Measurements from ENCODE around the gene ARHGEF28.

Gene ARHGEF28

DNA sequence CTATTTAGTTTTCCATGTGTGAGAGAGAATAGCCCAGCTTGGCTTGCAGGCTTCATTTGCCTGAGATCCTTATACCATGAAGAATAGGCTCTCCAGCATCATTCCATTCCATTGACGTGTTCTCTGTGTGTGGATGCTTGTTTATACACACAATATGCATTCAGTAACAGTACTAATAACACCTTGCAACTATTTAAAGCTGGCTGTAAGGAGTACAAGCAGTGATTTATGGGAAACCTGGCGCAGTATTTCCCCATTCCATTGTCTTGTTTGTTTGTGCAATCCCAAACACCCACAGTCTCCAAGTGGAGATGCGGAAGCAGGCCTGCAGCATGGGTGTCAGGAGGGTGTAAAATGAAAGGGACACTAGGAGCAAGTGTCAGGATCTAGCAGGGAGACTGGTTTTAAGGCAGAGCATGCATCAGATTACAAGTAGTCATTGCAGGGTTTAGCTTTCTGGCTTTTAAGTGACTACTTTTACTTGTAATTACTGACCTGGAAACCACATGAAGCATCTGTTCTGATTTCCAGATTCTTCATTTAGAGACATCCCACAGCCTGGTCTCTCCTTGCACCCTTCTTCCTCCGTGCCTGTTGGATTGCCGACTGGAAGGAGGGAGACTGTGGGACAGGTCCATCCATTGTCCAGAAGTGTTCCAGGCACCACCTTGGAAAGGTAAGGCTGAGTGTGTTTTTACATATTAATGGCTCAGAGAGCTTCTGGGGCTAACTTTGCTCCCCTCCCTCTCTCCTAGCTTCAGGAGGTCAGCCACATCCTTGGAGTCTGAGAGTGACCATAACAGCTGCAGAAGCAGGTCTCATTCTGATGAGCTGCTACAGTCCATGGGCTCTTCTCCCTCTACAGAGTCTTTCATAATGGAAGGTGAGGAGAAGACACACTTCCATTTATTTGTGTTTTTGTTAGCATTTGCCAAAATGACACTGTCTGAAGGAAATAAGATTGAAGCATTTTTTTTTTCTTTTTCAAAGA, 241.6 kb downstream of the ARHGEF28 start:
- no peak for DNase-seq

DNA sequence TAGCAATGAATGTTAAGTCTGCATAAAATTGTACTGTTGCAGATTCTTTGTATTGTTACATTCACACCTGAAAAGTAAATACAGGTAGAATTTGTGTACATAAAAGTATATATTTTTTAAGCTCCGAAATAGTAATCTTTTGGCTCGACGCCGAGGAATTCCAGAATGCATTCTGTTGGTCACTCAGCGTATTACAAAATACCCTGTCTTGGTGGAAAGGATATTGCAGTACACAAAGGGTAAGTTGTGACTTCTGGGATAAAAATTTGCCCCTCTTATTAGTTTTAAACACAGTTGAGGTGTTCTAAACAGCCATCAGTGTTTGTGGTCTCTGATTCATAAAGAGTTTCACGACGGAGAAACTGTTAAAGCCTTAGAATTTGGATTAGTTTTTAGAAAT, 257.6 kb downstream of the ARHGEF28 start:
- no peak for DNase-seq

DNA sequence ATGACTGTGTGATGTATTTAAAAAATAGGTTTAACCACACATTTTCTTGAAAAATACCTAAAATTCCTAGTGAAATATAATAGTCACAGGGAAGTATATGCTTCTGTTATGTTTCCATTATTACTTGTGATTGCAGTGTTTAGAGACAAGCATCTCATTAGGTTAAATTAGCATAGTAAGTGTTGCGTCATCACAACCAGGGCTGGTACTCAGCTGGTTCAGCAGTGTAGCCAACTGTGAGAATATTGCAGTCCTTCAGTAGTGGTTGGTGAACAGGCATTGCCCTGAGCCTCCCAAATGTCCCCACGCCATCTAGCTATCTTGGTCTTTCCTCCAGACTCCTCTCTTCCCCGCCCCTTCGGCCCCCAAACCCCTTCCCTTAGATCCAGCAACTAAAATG, 261.7 kb downstream of the ARHGEF28 start:
- DNase-seq: no peak

DNA sequence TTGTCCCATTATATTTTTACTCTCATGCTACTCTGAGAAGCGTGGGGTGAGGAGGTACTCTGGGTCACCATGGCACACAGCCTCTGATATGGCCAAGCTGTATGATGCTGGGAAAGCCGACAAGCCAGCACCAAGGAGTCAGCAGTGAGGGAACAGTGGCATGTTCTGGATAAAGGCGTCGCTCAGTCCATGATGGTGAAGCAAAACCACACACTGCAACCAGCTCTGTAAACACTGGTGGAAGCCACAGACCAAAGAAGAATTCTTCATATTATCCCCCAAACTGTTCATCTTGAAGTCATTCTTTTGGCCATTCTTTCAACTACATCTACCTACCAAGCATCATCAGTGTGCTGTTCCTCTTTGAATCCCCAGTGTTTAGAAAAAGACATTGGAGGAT, 264.6 kb downstream of the ARHGEF28 start:
- no peak for DNase-seq

DNA sequence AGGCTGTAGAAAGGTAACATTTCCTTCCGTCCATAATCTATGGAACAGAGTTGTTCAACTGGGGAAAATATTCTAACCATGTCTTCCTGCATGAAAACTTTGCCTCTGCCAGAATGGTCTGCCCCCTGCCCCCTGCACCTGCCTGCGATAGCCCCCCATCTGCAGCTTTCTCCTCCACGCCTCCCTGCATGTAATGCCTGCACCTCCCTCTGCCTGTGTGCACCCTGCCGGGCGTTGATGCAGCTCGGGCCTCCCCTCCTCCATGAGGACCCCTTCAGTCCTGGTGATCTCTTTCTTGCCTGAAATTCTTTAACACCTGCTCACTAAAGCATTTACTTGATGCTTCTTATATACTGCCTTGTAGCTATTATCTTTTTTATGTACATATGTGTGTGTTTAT, 266.2 kb downstream of the ARHGEF28 start:
- no peak for DNase-seq

DNA sequence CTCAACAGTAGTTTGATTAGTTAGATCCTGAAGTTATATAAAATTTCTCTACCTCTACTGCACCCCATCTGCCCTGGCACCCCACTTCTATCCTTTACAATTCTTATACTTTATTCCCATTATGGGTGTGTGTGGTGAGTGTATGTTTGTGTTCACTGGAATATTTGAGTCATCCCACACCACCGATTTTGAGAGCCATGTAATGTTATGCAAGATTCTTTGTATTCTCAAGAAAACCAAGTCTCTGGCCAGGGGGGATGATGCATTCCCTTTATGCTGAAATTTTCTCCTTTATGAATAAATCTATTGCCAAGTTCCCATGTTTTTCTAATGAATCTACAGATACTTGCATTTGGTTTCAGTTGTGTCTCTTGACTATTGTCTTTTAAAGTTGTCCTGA, 266.8 kb downstream of the ARHGEF28 start:
- no peak for DNase-seq

DNA sequence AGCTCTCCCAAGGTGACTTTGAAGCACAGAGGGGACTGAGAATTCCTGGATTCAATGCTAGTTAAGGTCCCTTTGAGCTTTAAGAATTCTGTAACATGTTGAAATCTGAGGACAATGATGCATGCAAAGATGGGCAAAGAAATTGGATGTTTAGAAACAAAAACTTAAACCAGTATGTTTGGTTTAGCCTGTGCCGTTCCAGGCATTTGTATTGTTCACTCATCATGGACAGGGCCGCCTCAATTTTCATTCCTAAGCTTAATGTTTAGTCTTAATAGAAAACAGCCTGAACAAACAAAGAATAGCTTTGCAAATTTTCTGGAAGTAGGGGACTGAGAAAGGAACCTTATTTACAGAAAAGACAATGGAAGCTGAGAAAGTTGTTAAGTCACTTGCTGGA, 267.8 kb downstream of the ARHGEF28 start:
- DNase-seq: no peak

DNA sequence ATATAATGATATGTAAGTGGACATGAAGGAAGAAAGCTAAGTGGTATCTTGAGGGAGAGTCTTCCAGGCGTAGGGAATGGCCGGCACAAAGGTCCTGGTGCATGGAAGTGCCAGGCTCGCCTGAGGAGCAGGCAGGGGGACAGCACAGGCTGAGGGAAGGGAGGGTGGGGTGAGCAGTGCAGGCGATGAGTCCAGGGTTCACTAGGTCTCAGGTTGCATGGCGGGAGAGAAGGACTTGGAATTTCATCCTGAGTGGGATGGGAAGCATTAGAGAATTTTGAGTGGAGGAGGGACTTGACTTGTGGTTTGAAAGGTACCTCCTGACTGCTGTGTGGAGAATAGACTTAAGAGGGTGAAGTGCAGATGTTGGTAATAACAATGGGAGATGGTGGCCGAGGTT, 268.9 kb downstream of the ARHGEF28 start:
- DNase-seq: no peak

DNA sequence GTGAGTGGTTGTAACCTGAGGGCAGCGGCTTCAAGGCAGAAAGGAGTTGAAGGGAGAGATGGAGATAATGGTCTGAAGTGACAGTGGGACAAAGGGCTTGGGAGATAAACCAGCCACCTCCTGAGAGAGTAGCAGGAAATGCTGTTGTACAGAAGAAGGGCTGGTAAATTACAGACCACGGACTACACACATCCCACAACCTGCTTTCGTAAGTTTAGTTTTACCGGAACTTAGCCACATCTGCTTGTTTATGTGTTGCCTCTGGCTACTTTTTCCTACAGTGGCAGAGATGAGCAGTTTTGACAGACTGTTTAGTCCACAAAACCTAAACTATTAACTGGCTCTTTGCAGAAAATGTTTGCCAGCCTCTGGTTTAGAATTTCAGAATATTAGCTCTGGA, 269.5 kb downstream of the ARHGEF28 start:
- DNase-seq: no peak

DNA sequence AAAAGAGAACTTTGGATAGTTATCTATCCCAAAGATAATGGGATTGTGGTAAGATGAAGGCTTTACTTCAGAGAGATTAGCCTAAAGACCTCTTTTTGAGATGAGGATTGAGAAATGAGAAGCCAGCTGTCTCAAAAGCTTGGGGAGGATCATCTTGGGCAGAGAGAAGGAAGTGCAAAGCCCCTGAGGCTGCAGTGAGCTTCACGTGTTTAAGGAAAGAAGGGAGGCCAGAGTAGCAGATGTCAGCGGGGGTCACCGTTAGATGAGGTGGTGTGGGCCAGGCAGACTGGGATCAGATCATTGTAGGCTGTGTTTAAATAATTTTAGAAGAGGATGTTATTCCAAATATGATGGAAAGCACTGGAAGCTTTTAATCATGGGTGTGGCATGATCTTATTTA, 270.1 kb downstream of the ARHGEF28 start:
- DNase-seq: no peak

DNA sequence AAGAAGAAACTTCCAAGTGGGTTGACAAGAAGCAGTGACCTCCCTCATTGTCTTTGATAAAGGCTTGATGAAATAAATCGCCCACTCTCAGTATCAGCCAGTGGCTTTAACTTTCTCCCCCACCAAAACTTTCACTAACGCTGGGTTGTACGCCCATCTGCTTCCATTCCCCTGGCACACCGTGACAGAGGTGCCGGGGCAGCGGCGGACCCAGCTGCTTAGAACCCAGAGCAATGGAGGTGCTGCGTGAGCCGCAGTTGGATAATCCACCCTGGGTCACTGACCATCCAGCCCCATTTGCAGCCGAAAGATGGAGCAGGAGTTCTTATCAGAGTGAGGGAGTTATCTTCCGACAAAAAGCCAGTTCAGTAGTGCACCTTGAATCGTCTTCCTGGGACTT, 270.7 kb downstream of the ARHGEF28 start:
- no peak for DNase-seq

DNA sequence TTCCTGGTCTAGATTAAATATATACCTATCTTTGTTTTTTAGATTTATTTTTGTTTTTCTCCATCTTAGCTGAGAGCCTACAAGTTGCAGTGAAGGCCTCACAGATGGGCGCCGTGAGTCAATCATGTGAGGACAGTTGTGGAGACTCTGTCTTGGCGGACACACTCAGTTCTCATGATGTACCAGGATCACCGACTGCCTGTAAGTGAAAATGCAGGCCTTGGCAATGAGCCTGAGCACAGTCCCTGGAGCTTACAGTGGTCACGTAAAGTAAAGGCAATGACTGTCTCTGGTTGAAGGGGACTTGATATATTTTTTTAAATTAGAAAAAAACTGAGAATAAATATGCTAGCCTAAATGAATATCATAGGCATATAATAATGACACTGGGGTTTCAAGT, 271.9 kb downstream of the ARHGEF28 start:
- no peak for DNase-seq

DNA sequence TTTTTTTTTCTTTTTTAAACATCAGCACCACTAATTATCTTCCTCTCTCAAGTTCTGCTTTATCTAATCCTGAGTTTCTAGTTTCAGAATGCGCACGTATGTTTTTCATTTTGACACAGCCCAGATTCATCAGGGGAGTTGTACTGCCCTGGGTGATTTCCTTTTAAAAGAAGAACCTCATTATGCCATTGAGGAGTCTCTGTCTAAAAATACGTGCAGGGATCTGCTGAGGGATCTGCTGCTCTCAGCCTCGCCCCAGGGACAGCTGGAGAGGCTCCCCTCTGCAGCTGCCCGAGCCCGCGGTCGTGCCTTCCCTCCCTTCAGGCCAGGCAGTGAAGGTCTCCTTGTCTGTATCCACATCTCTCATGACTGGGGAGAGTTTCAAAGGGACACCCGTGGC, 273.1 kb downstream of the ARHGEF28 start:
- no peak for DNase-seq

DNA sequence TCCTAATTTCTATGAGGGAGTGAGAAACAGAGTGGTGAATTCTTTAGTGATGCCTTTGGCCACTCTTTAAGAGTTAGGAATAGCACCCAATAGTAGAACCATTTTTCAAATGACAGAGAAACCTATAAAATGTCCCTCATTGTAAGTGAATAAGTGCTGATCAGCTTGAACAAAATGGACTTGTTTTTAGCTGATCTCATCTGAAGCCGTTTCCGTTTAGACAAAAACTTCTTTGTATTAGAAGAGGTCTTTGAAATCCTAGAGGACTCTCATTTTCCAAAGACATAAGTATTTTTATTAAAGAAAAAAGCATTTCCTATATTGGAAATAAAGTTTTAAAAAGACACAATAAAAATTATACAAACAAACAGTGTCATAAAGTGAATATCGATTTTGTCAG, 273.9 kb downstream of the ARHGEF28 start:
- no peak for DNase-seq

DNA sequence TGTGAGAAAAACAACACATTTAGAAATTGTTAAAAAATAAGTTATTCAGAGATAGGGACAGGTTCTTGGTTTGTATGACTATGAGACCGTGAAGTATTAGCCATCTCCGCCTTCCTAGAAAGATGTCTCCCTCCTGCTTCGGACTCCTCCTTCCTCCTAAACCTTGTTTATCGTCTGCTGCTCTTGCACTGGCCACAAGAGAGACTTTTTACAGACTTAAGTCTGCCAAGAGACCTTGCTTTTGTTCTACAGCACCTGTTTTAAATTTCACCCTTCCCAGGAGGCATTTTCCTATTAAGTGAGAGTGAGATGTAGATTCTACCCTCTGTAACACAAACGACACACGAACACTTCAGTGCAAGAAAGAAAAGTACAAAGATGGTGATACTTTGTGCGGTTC, 274.6 kb downstream of the ARHGEF28 start:
- no peak for DNase-seq

DNA sequence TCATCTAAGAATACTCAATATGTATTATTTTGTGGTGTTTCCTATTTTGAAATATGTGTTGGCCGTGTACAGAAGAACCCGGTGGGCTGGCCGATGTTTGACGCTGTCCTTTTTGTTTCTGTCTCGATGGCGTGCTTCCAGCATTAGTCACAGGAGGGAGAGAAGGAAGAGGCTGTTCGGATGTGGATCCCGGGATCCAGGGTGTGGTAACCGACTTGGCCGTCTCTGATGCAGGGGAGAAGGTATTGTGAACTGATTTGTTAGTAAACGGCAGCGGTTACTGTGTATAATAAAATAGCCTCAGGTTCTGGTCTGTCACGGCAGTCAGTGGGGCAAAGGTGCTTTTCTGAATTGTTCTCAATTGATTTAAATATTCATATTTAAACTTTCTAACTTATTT, 275.0 kb downstream of the ARHGEF28 start:
- DNase-seq: no peak

DNA sequence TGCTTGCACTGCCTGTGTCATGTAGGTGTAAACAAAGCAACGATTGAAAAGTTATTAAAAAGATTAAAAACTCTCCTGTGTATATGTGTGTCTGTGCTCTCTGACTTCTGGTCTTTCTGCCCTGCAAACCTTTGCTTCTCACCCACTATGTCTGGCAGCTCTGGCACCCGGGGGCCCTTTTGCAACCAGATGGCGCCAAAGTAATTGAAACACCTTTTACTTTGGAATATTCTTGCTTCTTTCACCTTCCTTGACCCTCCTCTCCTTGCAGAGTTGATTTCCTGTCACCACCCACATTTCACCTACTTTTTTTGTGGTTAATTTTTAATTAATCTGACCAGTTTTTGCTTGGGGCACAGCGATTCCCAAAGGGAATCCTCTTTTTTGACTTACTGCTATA, 275.5 kb downstream of the ARHGEF28 start:
- no peak for DNase-seq

DNA sequence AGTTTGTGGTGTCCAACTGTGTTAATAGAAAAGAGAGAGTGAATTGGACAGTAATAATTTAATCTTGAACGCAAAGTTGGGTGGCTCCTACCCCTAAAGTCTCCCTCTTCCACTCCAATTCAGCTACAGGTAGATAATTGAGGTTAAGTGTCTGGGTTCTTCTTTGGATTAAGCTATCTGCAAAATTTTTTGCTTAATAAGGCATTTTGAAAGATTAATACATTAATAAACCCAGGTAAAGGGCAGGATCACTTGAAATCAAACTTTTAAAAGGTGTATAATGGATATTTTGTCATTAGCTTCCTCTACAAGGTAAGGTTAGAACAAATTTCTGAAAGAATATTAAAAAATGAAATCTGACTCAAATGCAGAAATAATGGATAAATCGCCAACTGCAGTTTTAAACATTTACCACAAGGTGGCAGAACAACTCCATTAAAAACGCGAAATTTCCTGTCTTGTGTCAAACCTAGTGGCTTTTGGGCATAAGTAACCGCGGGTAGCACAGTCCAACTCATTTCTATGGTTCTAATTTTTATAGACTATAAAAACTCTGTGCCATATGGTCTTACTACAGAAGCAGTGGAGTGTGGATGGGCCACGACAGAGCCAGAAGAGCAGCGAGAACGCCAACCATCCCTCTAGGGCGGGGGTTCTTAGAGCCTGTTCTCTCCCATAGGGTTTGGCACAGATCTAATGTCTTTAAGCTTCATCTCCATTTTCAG, 276.5 kb downstream of the ARHGEF28 start:
- no peak for DNase-seq

DNA sequence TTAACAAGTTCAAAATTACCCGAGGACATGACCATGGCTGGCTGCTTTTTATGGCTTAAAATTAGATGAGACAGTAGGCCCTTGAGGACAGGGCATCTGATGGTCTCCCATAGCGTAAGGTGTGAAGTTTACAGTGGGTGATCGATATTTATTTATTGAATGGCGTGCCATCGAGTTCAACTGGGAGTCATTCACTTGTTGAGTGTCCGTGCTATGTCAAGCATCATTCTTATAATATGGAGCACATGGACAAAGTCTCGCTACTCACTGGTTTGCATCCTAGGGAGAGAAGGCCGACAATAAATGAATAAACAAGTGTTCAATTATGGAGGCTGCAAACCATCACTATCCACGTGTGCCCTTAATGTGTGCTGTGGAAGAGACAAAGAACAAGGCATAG, 277.2 kb downstream of the ARHGEF28 start:
- no peak for DNase-seq

DNA sequence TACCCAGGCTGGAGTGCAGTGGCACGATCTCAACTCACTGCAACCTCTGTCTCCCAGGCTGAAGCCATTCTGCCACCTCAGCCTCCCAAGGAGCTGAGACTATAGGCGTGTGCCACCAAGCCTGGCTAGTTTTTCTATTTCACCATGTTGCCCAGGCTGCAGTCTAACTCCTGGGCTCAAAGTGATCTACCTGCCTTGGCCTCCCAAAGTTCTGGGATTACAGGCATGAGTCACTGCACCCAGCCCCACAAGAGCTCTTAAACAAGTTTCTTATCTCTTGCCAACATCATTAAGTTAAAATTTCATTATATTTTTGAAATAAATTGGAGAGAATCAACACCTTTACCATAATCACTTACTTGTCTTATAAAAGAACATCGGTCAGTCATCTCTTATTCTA, 280.3 kb downstream of the ARHGEF28 start:
- DNase-seq: no peak

DNA sequence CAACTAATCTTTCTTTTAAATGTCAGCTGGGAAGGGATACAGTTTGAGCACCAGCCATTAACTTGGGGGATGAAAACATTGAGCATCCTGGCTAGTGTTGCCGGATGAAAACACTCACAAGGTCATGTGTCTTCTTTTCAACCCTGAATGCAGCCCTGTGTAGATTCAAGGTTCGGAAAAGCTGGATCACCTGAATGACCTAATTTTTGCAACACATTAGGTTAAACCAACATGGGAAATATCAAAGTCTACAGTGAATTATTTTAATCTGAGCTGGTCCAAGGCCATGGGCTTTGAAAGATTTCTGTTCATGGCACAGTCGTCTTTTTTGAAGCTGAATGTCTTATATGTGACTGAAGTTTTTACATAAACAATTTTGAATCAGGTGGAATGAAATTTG, 281.2 kb downstream of the ARHGEF28 start:
- no peak for DNase-seq

DNA sequence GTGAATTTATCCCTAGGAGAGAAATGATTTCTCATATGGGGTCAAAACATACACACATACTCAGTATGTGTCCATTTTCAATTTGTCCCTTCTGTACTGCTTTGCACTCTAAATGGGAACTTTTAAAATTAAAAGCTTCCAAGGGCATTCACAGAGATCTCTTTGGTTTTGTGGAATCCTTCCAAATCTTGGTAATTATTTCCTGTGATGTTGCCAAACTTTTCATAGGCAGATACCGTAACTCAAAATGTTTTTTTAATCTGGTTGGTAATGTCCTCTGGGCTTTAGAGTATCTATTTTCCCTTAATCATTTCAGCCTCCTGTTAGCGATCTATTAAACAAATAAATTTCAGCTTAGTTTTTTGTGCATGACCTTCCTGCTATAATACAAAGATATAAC, 282.4 kb downstream of the ARHGEF28 start:
- no peak for DNase-seq

DNA sequence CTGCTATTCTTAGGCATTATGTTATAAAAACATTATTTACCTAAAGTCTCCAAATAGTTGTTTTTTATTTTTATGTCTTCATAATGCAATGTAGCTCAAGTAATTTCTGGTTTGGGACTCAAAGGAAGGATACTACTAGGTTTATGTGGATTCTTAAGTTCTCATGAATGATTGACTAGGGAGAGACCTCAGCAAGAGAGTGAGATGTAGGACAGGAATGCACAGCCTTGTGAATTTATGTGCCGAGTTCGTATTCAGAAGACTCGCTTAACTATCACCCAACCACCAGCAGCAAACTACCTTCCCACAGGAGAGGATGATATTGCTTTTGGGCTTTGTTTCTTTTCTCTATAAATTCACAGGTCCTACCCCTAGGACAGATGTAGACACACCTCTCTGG, 282.9 kb downstream of the ARHGEF28 start:
- no peak for DNase-seq

DNA sequence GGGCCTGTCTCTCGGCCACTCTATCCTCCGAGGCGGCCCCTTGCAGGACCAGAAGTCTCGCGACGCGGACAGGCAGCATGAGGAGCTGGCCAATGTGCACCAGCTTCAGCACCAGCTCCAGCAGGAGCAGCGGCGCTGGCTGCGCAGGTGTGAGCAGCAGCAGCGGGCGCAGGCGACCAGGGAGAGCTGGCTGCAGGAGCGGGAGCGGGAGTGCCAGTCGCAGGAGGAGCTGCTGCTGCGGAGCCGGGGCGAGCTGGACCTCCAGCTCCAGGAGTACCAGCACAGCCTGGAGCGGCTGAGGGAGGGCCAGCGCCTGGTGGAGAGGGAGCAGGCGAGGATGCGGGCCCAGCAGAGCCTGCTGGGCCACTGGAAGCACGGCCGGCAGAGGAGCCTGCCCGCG, 283.5 kb downstream of the ARHGEF28 start:
- DNase-seq: no peak

Data from activated effector memory CD4-positive, alpha-beta T cell treated with Interleukin-2 at 50 U/mL for 16 hours (primary cell).